ENCODE data around the gene SERP2. TPM values are rescaled to one million over a fixed set of nuclear protein-coding genes. Genes with fewer than 3 reads are reported as not detected.

The SERP2 gene
- total RNA-seq, 4 donors from 2014 or later, result 3.2 to 12.4 (median 3.5) TPM

GRCh38 chr13:44340508-44340907, 33.1 kb upstream of the SERP2 start:
- Histone ChIP-seq H3K36me3 (no peaks in the 10 kb centered on the region), H3K4me3 (no peak overlapping the region)
- no peak for DNase-seq

GRCh38 chr13:44342741-44343140, 30.9 kb upstream of the SERP2 start:
- no peak for TF ChIP-seq POLR2A (IDR thresholded peaks at IDR 0.05)
- TF ChIP-seq CTCF (IDR thresholded peaks at IDR 0.05), result no peak
- no peaks in the 10 kb centered on the region for H3K4me1 ChIP-seq
- H3K27ac ChIP-seq, result no peak overlapping the region
- H3K4me3 ChIP-seq, result no peak overlapping the region
- no peaks in the 10 kb centered on the region for H3K27me3 ChIP-seq
- DNase-seq, result no peak
- no peaks in the 10 kb centered on the region for H3K9me3 ChIP-seq
- no peaks in the 10 kb centered on the region for H3K36me3 ChIP-seq

More at GRCh38 chr13:44340508-44340907, 33.1 kb upstream of the SERP2 start:
- H3K27ac ChIP-seq, result no peak overlapping the region
- no peak for TF ChIP-seq POLR2A (IDR thresholded peaks at IDR 0.05)
- H3K9me3 ChIP-seq, result no peaks in the 10 kb centered on the region
- no peaks in the 10 kb centered on the region for H3K4me1 ChIP-seq
- H3K27me3 ChIP-seq, result no peaks in the 10 kb centered on the region

- H3K27ac ChIP-seq, result no peak overlapping the region
- H3K27me3 ChIP-seq, result no peaks in the 10 kb centered on the region
- H3K4me3 ChIP-seq, result no peak overlapping the region
- no peaks in the 10 kb centered on the region for H3K4me1 ChIP-seq
- no peaks in the 10 kb centered on the region for H3K9me3 ChIP-seq
- no peak for DNase-seq
- H3K36me3 ChIP-seq, result no peaks in the 10 kb centered on the region
- TF ChIP-seq CTCF (IDR thresholded peaks at IDR 0.05) (no peak), POLR2A (IDR thresholded peaks at IDR 0.05) (no peak)
These were observed 27.1 kb upstream of the SERP2 start for GRCh38 chr13:44346534-44346933.

- Histone ChIP-seq H3K4me3 (no peak overlapping the region), H3K4me1 (no peaks in the 10 kb centered on the region), H3K36me3 (no peaks in the 10 kb centered on the region), H3K27ac (no peak overlapping the region), H3K27me3 (no peaks in the 10 kb centered on the region), H3K9me3 (no peaks in the 10 kb centered on the region)
- TF ChIP-seq POLR2A (IDR thresholded peaks at IDR 0.05), result no peak
- no peak for TF ChIP-seq CTCF (IDR thresholded peaks at IDR 0.05)
- no peak for DNase-seq
These were observed 26.3 kb upstream of the SERP2 start for GRCh38 chr13:44347301-44347700.

GRCh38 chr13:44347949-44348348, 25.7 kb upstream of the SERP2 start:
- H3K27ac ChIP-seq, result no peak overlapping the region
- no peaks in the 10 kb centered on the region for H3K27me3 ChIP-seq
- no peak for DNase-seq
- TF ChIP-seq CTCF (IDR thresholded peaks at IDR 0.05) (no peak), POLR2A (IDR thresholded peaks at IDR 0.05) (no peak)
- no peaks in the 10 kb centered on the region for H3K9me3 ChIP-seq
- H3K36me3 ChIP-seq, result no peaks in the 10 kb centered on the region
- H3K4me3 ChIP-seq, result no peak overlapping the region
- no peaks in the 10 kb centered on the region for H3K4me1 ChIP-seq

GRCh38 chr13:44350775-44351504, 22.7 kb upstream of the SERP2 start:
- no peak overlapping the region for H3K4me3 ChIP-seq
- H3K4me1 ChIP-seq, result no peaks in the 10 kb centered on the region
- no peak overlapping the region for H3K27ac ChIP-seq
- TF ChIP-seq CTCF (IDR thresholded peaks at IDR 0.05) (no peak), POLR2A (IDR thresholded peaks at IDR 0.05) (no peak)
- no peaks in the 10 kb centered on the region for H3K27me3 ChIP-seq
- no peak for DNase-seq
- no peaks in the 10 kb centered on the region for H3K36me3 ChIP-seq
- H3K9me3 ChIP-seq, result no peaks in the 10 kb centered on the region
